HepG2 (cell line): Measurements from ENCODE around the gene CFAP119. TPM values are rescaled to one million over a fixed set of nuclear protein-coding genes. Genes with fewer than 3 reads are reported as not detected.

ENCODE experiments used
- HOXA5 ChIP-seq: sonication (generic); formaldehyde crosslinking; IDR thresholded peaks from 2 replicates; pipeline ENCODE4 v1.4.0; 2020; ENCODE audit warnings: missing genetic modification reagents
- NPAS2 ChIP-seq: sonication (generic); formaldehyde crosslinking; IDR thresholded peaks from 2 replicates; pipeline ENCODE4 v1.8.0; 2022; ENCODE audit warnings: mild to moderate bottlenecking, missing genetic modification reagents, borderline replicate concordance
- POLR2AphosphoS2 ChIP-seq: IDR thresholded peaks from 2 replicates; pipeline ENCODE4 v1.6.1; 2011; ENCODE audit warnings: low read depth, low read length, improper control_type of control experiment
- SALL2 ChIP-seq: sonication (generic); formaldehyde crosslinking; IDR thresholded peaks from 2 replicates; pipeline ENCODE4 v1.8.1; 2023; ENCODE audit warnings: mild to moderate bottlenecking, missing genetic modification reagents, inconsistent platforms
- ZNF333 ChIP-seq: sonication (generic); formaldehyde crosslinking; IDR thresholded peaks from 2 replicates; pipeline ENCODE4 v1.4.0; 2020; ENCODE audit warnings: mild to moderate bottlenecking, missing genetic modification reagents, borderline replicate concordance
- ZNF383 ChIP-seq: sonication (generic); formaldehyde crosslinking; IDR thresholded peaks from 2 replicates; pipeline ENCODE4 v1.4.0; 2020; ENCODE audit warnings: missing genetic modification reagents, mild to moderate bottlenecking, borderline replicate concordance
- ZNF878 ChIP-seq: sonication (generic); formaldehyde crosslinking; IDR thresholded peaks from 2 replicates; pipeline ENCODE4 v1.8.1; 2023; ENCODE audit warnings: mild to moderate bottlenecking, missing genetic modification reagents, moderate library complexity
- polyA plus RNA-seq, 8 experiments: library from polyadenylated mRNA; depleted of rRNA in 3 of 8; stranded (reverse) in 7 of 8; unstranded in 1 of 8; fragments of >200 nt; fragmentation: Illumina TruSeq in 4 of 8; extraction: Trizol in 4 of 8; gene quantifications; 2 replicates each; pipeline versions ENCODE4 v1.2.1 to v1.2.3, GENCODE V29; 2011 to 2016; ENCODE audit warnings: low read depth in 4 of 8, missing spikeins in 1 of 8, mixed read lengths in 1 of 8; ENCODE audit not compliant: insufficient read depth in 1 of 8
- small RNA-seq, 3 experiments: library from RNA; depleted of rRNA; stranded (forward); fragments of <200 nt; gene quantifications; one replicate each; pipeline ENCODE3, GENCODE V24; 2012; ENCODE audit warnings: low read depth in 2 of 3, low replicate concordance in 1 of 3; ENCODE audit not compliant: insufficient read length in 3 of 3, insufficient read depth in 2 of 3
- total RNA-seq, 5 experiments: library from RNA; depleted of rRNA; stranded (reverse); fragments of >200 nt; fragmentation: Illumina TruSeq; extraction: Trizol; gene quantifications; 2 replicates each; pipeline ENCODE4 v1.2.3, GENCODE V29; 2016; ENCODE audit warnings: low read depth in 1 of 5

CFAP119 gene
- total and polyA plus RNA-seq, 2 of the 13 experiments (the other 11 are each of a cell fraction or from before 2014, with no cell fraction given): 6.4 TPM

GRCh38 chr16:30710971-30711370 lies 50.9 kb downstream of the CFAP119 start (continued):
- no peak for TF ChIP-seq SALL2 (CRISPR knock-in tag)
- no peak for TF ChIP-seq ZNF878
- no peak for TF ChIP-seq POLR2AphosphoS2
- no peak for TF ChIP-seq ZNF383 (CRISPR knock-in tag)
- TF ChIP-seq ZNF333 (CRISPR knock-in tag): no peak
- TF ChIP-seq NPAS2 (CRISPR knock-in tag): no peak
- TF ChIP-seq HOXA5 (CRISPR knock-in tag): no peak
- TF ChIP-seq, all 625 proteins: peak for 0

Small RNA genes within 50 kb of the gene (small RNA-seq; reads per million reads assigned to genes)
- gene SNORA30: 22.0 to 193 (median 61.2) reads per million in 3 experiments

Other genes with a start within 250 kb of the CFAP119 start
- 26.6 and 34.4 TPM in 2 replicates for gene ZNF768, start 235.5 kb downstream of the CFAP119 start, total RNA-seq (2016; rRNA removed; fragmentation: Illumina TruSeq; extraction: Trizol)
- gene ZNF768, start 235.5 kb downstream of the CFAP119 start, polyA plus RNA-seq (2011; rRNA removed): 26.7 and 40.0 TPM in 2 replicates
- 8.8 and 10.2 TPM in 2 replicates for gene ZNF747, start 227.2 kb downstream of the CFAP119 start, total RNA-seq (2016; rRNA removed; fragmentation: Illumina TruSeq; extraction: Trizol)
- gene ZNF747, start 227.2 kb downstream of the CFAP119 start, polyA plus RNA-seq (2011; rRNA removed): 7.0 and 7.2 TPM in 2 replicates
- gene ZNF764, start 203.7 kb downstream of the CFAP119 start, total RNA-seq (2016; rRNA removed; fragmentation: Illumina TruSeq; extraction: Trizol): 7.3 and 9.1 TPM in 2 replicates
- 4.1 and 4.8 TPM in 2 replicates for gene ZNF764, start 203.7 kb downstream of the CFAP119 start, polyA plus RNA-seq (2011; rRNA removed)
- 5.4 and 5.8 TPM in 2 replicates for gene ZNF688, start 190.3 kb downstream of the CFAP119 start, total RNA-seq (2016; rRNA removed; fragmentation: Illumina TruSeq; extraction: Trizol)
- gene ZNF688, start 190.3 kb downstream of the CFAP119 start, polyA plus RNA-seq (2011; rRNA removed): 2.4 and 2.9 TPM in 2 replicates
- gene ZNF785, start 176.4 kb downstream of the CFAP119 start, total RNA-seq (2016; rRNA removed; fragmentation: Illumina TruSeq; extraction: Trizol): not detected in 2 replicates
- 0.01 TPM in 1 of 2 replicates, not detected in the other for gene ZNF785, start 176.4 kb downstream of the CFAP119 start, polyA plus RNA-seq (2011; rRNA removed)
- 19.5 and 22.7 TPM in 2 replicates for gene ZNF689, start 151.7 kb downstream of the CFAP119 start, total RNA-seq (2016; rRNA removed; fragmentation: Illumina TruSeq; extraction: Trizol)
- 9.7 and 11.9 TPM in 2 replicates for gene ZNF689, start 151.7 kb downstream of the CFAP119 start, polyA plus RNA-seq (2011; rRNA removed)
- 9.1 and 11.0 TPM in 2 replicates for gene PRR14, start 111.1 kb downstream of the CFAP119 start, total RNA-seq (2016; rRNA removed; fragmentation: Illumina TruSeq; extraction: Trizol)
- gene PRR14, start 111.1 kb downstream of the CFAP119 start, polyA plus RNA-seq (2011; rRNA removed): 8.4 and 9.2 TPM in 2 replicates
- 10.1 and 16.2 TPM in 2 replicates for gene FBRS, start 103.6 kb downstream of the CFAP119 start, total RNA-seq (2016; rRNA removed; fragmentation: Illumina TruSeq; extraction: Trizol)
- 13.7 and 14.8 TPM in 2 replicates for gene FBRS, start 103.6 kb downstream of the CFAP119 start, polyA plus RNA-seq (2011; rRNA removed)
- gene SRCAP, start 62.9 kb downstream of the CFAP119 start, total RNA-seq (2016; rRNA removed; fragmentation: Illumina TruSeq; extraction: Trizol): 9.0 and 27.8 TPM in 2 replicates
- 4.9 TPM in 2 replicates for gene SRCAP, start 62.9 kb downstream of the CFAP119 start, polyA plus RNA-seq (2011; rRNA removed)
- 33.9 and 37.4 TPM in 2 replicates for gene PHKG2, start 13.6 kb downstream of the CFAP119 start, total RNA-seq (2016; rRNA removed; fragmentation: Illumina TruSeq; extraction: Trizol)
- 39.8 and 42.1 TPM in 2 replicates for gene PHKG2, start 13.6 kb downstream of the CFAP119 start, polyA plus RNA-seq (2011; rRNA removed)
- gene RNF40, start 260 bp upstream of the CFAP119 start, total RNA-seq (2016; rRNA removed; fragmentation: Illumina TruSeq; extraction: Trizol): 85.6 and 102 TPM in 2 replicates
- gene RNF40, start 260 bp upstream of the CFAP119 start, polyA plus RNA-seq (2011; rRNA removed): 84.0 and 91.0 TPM in 2 replicates
- 14.3 and 16.5 TPM in 2 replicates for gene ZNF629, start 25.1 kb upstream of the CFAP119 start, total RNA-seq (2016; rRNA removed; fragmentation: Illumina TruSeq; extraction: Trizol)
- gene ZNF629, start 25.1 kb upstream of the CFAP119 start, polyA plus RNA-seq (2011; rRNA removed): 6.1 and 8.2 TPM in 2 replicates
- 20.6 and 33.8 TPM in 2 replicates for gene BCL7C, start 132.0 kb upstream of the CFAP119 start, total RNA-seq (2016; rRNA removed; fragmentation: Illumina TruSeq; extraction: Trizol)
- gene BCL7C, start 132.0 kb upstream of the CFAP119 start, polyA plus RNA-seq (2011; rRNA removed): 17.3 and 17.7 TPM in 2 replicates
- 0.11 and 0.13 TPM in 2 replicates for gene CTF1, start 134.6 kb upstream of the CFAP119 start, total RNA-seq (2016; rRNA removed; fragmentation: Illumina TruSeq; extraction: Trizol)
- 1.8 and 2.6 TPM in 2 replicates for gene CTF1, start 134.6 kb upstream of the CFAP119 start, polyA plus RNA-seq (2011; rRNA removed)
- gene FBXL19, start 161.5 kb upstream of the CFAP119 start, total RNA-seq (2016; rRNA removed; fragmentation: Illumina TruSeq; extraction: Trizol): 7.4 and 13.7 TPM in 2 replicates
- gene FBXL19, start 161.5 kb upstream of the CFAP119 start, polyA plus RNA-seq (2011; rRNA removed): 6.0 and 10.1 TPM in 2 replicates
- 6.3 and 11.4 TPM in 2 replicates for gene ORAI3, start 187.0 kb upstream of the CFAP119 start, total RNA-seq (2016; rRNA removed; fragmentation: Illumina TruSeq; extraction: Trizol)
- 32.0 and 41.3 TPM in 2 replicates for gene ORAI3, start 187.0 kb upstream of the CFAP119 start, polyA plus RNA-seq (2011; rRNA removed)
- gene SETD1A, start 195.7 kb upstream of the CFAP119 start, total RNA-seq (2016; rRNA removed; fragmentation: Illumina TruSeq; extraction: Trizol): 3.6 and 5.6 TPM in 2 replicates
- gene SETD1A, start 195.7 kb upstream of the CFAP119 start, polyA plus RNA-seq (2011; rRNA removed): 3.2 and 3.8 TPM in 2 replicates
- gene HSD3B7, start 223.1 kb upstream of the CFAP119 start, total RNA-seq (2016; rRNA removed; fragmentation: Illumina TruSeq; extraction: Trizol): 58.8 and 69.7 TPM in 2 replicates
- 32.9 and 40.9 TPM in 2 replicates for gene HSD3B7, start 223.1 kb upstream of the CFAP119 start, polyA plus RNA-seq (2011; rRNA removed)
- gene STX1B, start 248.6 kb upstream of the CFAP119 start, total RNA-seq (2016; rRNA removed; fragmentation: Illumina TruSeq; extraction: Trizol): 1.7 and 3.0 TPM in 2 replicates
- 1.3 and 2.1 TPM in 2 replicates for gene STX1B, start 248.6 kb upstream of the CFAP119 start, polyA plus RNA-seq (2011; rRNA removed)